A172 (cell line): Measurements from ENCODE around the gene TRIM40. TPM values are rescaled to one million over a fixed set of nuclear protein-coding genes. Genes with fewer than 3 reads are reported as not detected.
A peak's percentile ranks its signal among the peaks of the same experiment; 100 is the strongest.
"Not testable (repeated sequence)": the region's sequence is repeated elsewhere in the genome, so short reads cannot be mapped to it uniquely, and the experiment has no call there.

Experiments used
- DNase-seq: peaks from one replicate; pipeline ENCODE4 v3.0.0-alpha.2; 2015; ENCODE audit warnings: low spot score
- total RNA-seq: library from RNA; depleted of rRNA; stranded (reverse); fragments of >200 nt; shearing (Covaris generic); gene quantifications from 2 replicates; pipeline ENCODE4 v1.2.3, GENCODE V29; 2014

The TRIM40 gene
- total RNA-seq, 1 experiment from 2014 or later = not detected

GRCh38 chr6:30163090-30163917 is 27.4 kb downstream of the TRIM40 start, which contains the start of gene TRIM15:
Gene TRIM15, plus strand, starts transcription at chr6:30163546. Its CDS starts 139 bp downstream, at chr6:30163685.
- no peak for DNase-seq

GRCh38 chr6:30163918-30164654 is 28.1 kb downstream of the TRIM40 start:
- no peak for DNase-seq

- no peak for DNase-seq
These were observed 28.8 kb downstream of the TRIM40 start for GRCh38 chr6:30164714-30165113.

GRCh38 chr6:30165238-30165637 is 29.3 kb downstream of the TRIM40 start:
- DNase-seq = not testable (repeated sequence)

- no peak for DNase-seq
These were observed 31.2 kb downstream of the TRIM40 start for GRCh38 chr6:30167101-30167500.

GRCh38 chr6:30168741-30169140 is 32.8 kb downstream of the TRIM40 start:
- DNase-seq = no peak

- peak; percentile 40 for DNase-seq
These were observed 34.0 kb downstream of the TRIM40 start for GRCh38 chr6:30169658-30170614.

- DNase-seq = no peak
These were observed 35.9 kb downstream of the TRIM40 start for GRCh38 chr6:30171677-30172471.

GRCh38 chr6:30172681-30173080 is 36.7 kb downstream of the TRIM40 start:
- no peak for DNase-seq

- DNase-seq = no peak
These were observed 39.8 kb downstream of the TRIM40 start for GRCh38 chr6:30175765-30176164.

- no peak for DNase-seq
These were observed 42.9 kb downstream of the TRIM40 start for GRCh38 chr6:30178837-30179236.

- no peak for DNase-seq
These were observed 44.2 kb downstream of the TRIM40 start for GRCh38 chr6:30180145-30180544.

- no peak for DNase-seq
These were observed 48.6 kb downstream of the TRIM40 start for GRCh38 chr6:30184417-30185031.

- DNase-seq = no peak
These were observed 50.0 kb downstream of the TRIM40 start for GRCh38 chr6:30185846-30186484.

GRCh38 chr6:30188541-30188940 is 52.6 kb downstream of the TRIM40 start:
- DNase-seq = no peak

- no peak for DNase-seq
These were observed 56.1 kb downstream of the TRIM40 start for GRCh38 chr6:30192076-30192475.

- no peak for DNase-seq
These were observed 59.1 kb downstream of the TRIM40 start for GRCh38 chr6:30194797-30195690.

GRCh38 chr6:30195951-30196350 is 60.0 kb downstream of the TRIM40 start:
- DNase-seq = no peak

GRCh38 chr6:30196376-30196775 is 60.4 kb downstream of the TRIM40 start:
- no peak for DNase-seq
